Cerebellar nuclear complex (tissue), 1 donor: ENCODE data around the gene KIAA0319L.

Experiments used
- DNase-seq, 2 experiments: peaks; one replicate each; lab custom pipeline; 2025; lab: John Stamatoyannopoulos, UW

Gene KIAA0319L

GRCh38 chr1:35447278-35447677 lies 109.9 kb downstream of the KIAA0319L start:
- no peak for DNase-seq

GRCh38 chr1:35444519-35444774 lies 112.8 kb downstream of the KIAA0319L start:
- DNase-seq = no peak

- DNase-seq = no peak
Observed at GRCh38 chr1:35443768-35444518, 113.3 kb downstream of the KIAA0319L start.

- no peak for DNase-seq
Observed at GRCh38 chr1:35442734-35443133, 114.5 kb downstream of the KIAA0319L start.

- no peak for DNase-seq
Observed at GRCh38 chr1:35441926-35442579, 115.2 kb downstream of the KIAA0319L start.

- DNase-seq = no peak
Observed at GRCh38 chr1:35439626-35440025, 117.6 kb downstream of the KIAA0319L start.

GRCh38 chr1:35437200-35437599 lies 120.0 kb downstream of the KIAA0319L start:
- DNase-seq = no peak

GRCh38 chr1:35436078-35436477 lies 121.1 kb downstream of the KIAA0319L start:
- no peak for DNase-seq

GRCh38 chr1:35434703-35435102 lies 122.5 kb downstream of the KIAA0319L start:
- DNase-seq = no peak

GRCh38 chr1:35433714-35434113 lies 123.5 kb downstream of the KIAA0319L start:
- no peak for DNase-seq

GRCh38 chr1:35432231-35432630 lies 125.0 kb downstream of the KIAA0319L start:
- DNase-seq = no peak

- no peak for DNase-seq
Observed at GRCh38 chr1:35431173-35431599, 126.0 kb downstream of the KIAA0319L start.

GRCh38 chr1:35430762-35431161 lies 126.4 kb downstream of the KIAA0319L start:
- DNase-seq = no peak

GRCh38 chr1:35428360-35428759 lies 128.8 kb downstream of the KIAA0319L start:
- DNase-seq = no peak

- no peak for DNase-seq
Observed at GRCh38 chr1:35426097-35426586, 131.1 kb downstream of the KIAA0319L start.

GRCh38 chr1:35408925-35409324 lies 148.3 kb downstream of the KIAA0319L start:
- no peak for DNase-seq

- no peak for DNase-seq
Observed at GRCh38 chr1:35407743-35408142, 149.5 kb downstream of the KIAA0319L start.

GRCh38 chr1:35406103-35406502 lies 151.1 kb downstream of the KIAA0319L start:
- DNase-seq = no peak

GRCh38 chr1:35401049-35401448 lies 156.2 kb downstream of the KIAA0319L start:
- no peak for DNase-seq

- DNase-seq = no peak
Observed at GRCh38 chr1:35398739-35399138, 158.5 kb downstream of the KIAA0319L start.

GRCh38 chr1:35394386-35394785 lies 162.8 kb downstream of the KIAA0319L start:
- DNase-seq = no peak

- DNase-seq = no peak
Observed at GRCh38 chr1:35390600-35391494, 166.4 kb downstream of the KIAA0319L start.

- DNase-seq = no peak
Observed at GRCh38 chr1:35386959-35387358, 170.2 kb downstream of the KIAA0319L start.
